ENCODE data around the gene AVPR2. TPM values are rescaled to one million over a fixed set of nuclear protein-coding genes. Genes with fewer than 3 reads are reported as not detected.

AVPR2 gene
- total and polyA plus RNA-seq, 9 of the 15 experiments (the other 6 are each of a cell fraction or from before 2014, with no cell fraction given) = not detected

DNA sequence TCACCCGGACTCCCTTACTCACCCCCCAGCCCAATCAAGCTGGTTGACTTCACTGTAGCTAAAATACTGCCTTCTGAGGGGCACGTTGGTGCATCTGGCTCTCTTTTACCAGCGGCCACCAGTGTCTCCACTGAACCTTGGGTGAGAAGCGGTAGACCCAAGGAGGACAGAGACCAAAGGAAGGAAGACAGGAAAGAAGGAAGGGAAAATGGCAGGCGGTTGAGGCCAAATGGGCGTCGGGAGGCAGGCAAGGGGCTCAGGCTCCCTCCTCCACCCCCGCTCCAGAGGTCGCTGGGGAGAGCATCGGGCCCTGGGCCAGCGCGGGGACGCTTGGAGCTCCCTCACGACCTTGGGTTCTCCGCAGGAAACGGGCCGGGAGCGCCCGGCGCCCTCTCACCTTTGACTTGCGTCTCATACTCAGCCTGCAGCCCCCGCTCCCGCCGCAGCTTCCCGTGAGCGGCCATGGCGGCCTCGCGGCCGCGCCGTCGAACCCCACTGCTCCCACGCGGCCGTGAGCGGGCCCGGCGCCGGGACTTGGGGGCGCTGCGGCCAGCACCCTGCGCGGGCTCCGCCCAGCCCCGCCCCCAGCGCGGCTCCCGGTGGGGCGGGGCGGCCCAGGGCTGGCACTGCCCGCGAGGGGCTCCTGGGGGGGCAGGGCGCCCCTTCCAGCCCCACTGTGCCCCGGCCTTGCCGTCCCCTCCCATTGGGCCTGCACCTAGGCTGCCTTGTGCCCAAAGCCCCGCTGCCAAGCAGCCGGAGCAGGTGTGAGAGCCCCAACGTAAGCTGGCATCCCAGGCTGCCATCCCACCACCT, 21.5 kb downstream of the AVPR2 start, which contains the start of gene ARHGAP4 (continued):
- TF ChIP-seq CREM (IDR thresholded peaks at IDR 0.05; ENCODE audit: low read depth) (peak; percentile 33; the same call in 1 of the 2 replicates), ERF (CRISPR knock-in tag; IDR thresholded peaks at IDR 0.05) (peak; percentile 91; the same call in 1 of the 2 replicates), JUN (IDR thresholded peaks at IDR 0.05; ENCODE audit: borderline replicate concordance, low read depth, low read length) (no peak), JUN (CRISPR knock-in tag; IDR thresholded peaks at IDR 0.05; ENCODE audit: borderline replicate concordance) (no peak), BCL6 (CRISPR knock-in tag; IDR thresholded peaks at IDR 0.05) (no peak), FOXA3 (CRISPR knock-in tag; conservative IDR thresholded peaks at IDR 0.05 in 1 of 2, IDR thresholded peaks at IDR 0.05 in 1 of 2) (no peak), GABPB2 (CRISPR knock-in tag; conservative IDR thresholded peaks at IDR 0.05) (no peak), POLR2G (IDR thresholded peaks at IDR 0.05; ENCODE audit: low read depth, low read length) (peak; percentile 92), TEAD1 (CRISPR knock-in tag; IDR thresholded peaks at IDR 0.05) (0 out of 4 replicates have a peak, but pooled peaks of 1 of the 2 experiments have one; percentile 22), DDX20 (tag; IDR thresholded peaks at IDR 0.05; ENCODE audit: low read depth) (no peak), FOSL1 (tag; conservative IDR thresholded peaks at IDR 0.05) (no peak), PHB2 (IDR thresholded peaks at IDR 0.05; ENCODE audit: low read depth) (no peak), XRCC4 (IDR thresholded peaks at IDR 0.05; ENCODE audit: extremely low read depth, insufficient read depth, insufficient read length) (no peak), SIN3B (IDR thresholded peaks at IDR 0.05; ENCODE audit: low read depth) (peak; percentile 33; the same call in 1 of the 2 replicates), ZNF3 (CRISPR knock-in tag; IDR thresholded peaks at IDR 0.05) (no peak), MEF2A (IDR thresholded peaks at IDR 0.05; ENCODE audit: control insufficient read depth, low read depth, low read length) (peak; percentile 5; the same call in 1 of the 2 replicates)
- TF ChIP-seq, protein P1, sequence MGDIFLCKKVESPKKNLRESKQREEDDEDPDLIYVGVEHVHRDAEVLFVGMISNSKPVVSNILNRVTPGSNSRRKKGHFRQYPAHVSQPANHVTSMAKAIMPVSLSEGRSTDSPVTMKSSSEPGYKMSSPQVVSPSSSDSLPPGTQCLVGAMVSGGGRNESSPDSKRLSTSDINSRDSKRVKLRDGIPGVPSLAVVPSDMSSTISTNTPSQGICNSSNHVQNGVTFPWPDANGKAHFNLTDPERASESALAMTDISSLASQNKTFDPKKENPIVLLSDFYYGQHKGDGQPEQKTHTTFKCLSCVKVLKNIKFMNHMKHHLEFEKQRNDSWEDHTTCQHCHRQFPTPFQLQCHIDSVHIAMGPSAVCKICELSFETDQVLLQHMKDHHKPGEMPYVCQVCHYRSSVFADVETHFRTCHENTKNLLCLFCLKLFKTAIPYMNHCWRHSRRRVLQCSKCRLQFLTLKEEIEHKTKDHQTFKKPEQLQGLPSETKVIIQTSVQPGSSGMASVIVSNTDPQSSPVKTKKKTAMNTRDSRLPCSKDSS (IDR thresholded peaks at IDR 0.05; ENCODE audit: low read depth, partially characterized antibody) = no peak
- TF ChIP-seq, protein P2, sequence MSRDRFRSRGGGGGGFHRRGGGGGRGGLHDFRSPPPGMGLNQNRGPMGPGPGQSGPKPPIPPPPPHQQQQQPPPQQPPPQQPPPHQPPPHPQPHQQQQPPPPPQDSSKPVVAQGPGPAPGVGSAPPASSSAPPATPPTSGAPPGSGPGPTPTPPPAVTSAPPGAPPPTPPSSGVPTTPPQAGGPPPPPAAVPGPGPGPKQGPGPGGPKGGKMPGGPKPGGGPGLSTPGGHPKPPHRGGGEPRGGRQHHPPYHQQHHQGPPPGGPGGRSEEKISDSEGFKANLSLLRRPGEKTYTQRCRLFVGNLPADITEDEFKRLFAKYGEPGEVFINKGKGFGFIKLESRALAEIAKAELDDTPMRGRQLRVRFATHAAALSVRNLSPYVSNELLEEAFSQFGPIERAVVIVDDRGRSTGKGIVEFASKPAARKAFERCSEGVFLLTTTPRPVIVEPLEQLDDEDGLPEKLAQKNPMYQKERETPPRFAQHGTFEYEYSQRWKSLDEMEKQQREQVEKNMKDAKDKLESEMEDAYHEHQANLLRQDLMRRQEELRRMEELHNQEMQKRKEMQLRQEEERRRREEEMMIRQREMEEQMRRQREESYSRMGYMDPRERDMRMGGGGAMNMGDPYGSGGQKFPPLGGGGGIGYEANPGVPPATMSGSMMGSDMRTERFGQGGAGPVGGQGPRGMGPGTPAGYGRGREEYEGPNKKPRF (IDR thresholded peaks at IDR 0.05; ENCODE audit: low read depth, low read length) = peak; percentile 57; the same call in 1 of the 2 replicates
- TF ChIP-seq, protein P3, sequence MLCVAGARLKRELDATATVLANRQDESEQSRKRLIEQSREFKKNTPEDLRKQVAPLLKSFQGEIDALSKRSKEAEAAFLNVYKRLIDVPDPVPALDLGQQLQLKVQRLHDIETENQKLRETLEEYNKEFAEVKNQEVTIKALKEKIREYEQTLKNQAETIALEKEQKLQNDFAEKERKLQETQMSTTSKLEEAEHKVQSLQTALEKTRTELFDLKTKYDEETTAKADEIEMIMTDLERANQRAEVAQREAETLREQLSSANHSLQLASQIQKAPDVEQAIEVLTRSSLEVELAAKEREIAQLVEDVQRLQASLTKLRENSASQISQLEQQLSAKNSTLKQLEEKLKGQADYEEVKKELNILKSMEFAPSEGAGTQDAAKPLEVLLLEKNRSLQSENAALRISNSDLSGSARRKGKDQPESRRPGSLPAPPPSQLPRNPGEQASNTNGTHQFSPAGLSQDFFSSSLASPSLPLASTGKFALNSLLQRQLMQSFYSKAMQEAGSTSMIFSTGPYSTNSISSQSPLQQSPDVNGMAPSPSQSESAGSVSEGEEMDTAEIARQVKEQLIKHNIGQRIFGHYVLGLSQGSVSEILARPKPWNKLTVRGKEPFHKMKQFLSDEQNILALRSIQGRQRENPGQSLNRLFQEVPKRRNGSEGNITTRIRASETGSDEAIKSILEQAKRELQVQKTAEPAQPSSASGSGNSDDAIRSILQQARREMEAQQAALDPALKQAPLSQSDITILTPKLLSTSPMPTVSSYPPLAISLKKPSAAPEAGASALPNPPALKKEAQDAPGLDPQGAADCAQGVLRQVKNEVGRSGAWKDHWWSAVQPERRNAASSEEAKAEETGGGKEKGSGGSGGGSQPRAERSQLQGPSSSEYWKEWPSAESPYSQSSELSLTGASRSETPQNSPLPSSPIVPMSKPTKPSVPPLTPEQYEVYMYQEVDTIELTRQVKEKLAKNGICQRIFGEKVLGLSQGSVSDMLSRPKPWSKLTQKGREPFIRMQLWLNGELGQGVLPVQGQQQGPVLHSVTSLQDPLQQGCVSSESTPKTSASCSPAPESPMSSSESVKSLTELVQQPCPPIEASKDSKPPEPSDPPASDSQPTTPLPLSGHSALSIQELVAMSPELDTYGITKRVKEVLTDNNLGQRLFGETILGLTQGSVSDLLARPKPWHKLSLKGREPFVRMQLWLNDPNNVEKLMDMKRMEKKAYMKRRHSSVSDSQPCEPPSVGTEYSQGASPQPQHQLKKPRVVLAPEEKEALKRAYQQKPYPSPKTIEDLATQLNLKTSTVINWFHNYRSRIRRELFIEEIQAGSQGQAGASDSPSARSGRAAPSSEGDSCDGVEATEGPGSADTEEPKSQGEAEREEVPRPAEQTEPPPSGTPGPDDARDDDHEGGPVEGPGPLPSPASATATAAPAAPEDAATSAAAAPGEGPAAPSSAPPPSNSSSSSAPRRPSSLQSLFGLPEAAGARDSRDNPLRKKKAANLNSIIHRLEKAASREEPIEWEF (CRISPR knock-in tag; IDR thresholded peaks at IDR 0.05) = no peak

Measured in K562 (cell line).